IMR-90 (cell line): ENCODE measurements around the gene SPDYC. TPM values are rescaled to one million over a fixed set of nuclear protein-coding genes. Genes with fewer than 3 reads are reported as not detected.
A peak's percentile ranks its signal among the peaks of the same experiment; 100 is the strongest.

Source experiments
- ATAC-seq: fragments of 200-7000 bp; cut with Tn5 transposase; 2 replicates; pipeline ENCODE4 v1.9.1; 2020; ENCODE audit warnings: low read depth, mild to moderate bottlenecking, moderate library complexity
- BruUV-seq: library from RNA; stranded (reverse); fragments of 400-500 nt; replicated peaks from 2 replicates; lab custom pipeline; 2021; lab: Mats Ljungman, UMichigan
- CTCF ChIA-PET: fragments of 300-600 bp; formaldehyde crosslinking; extraction: SDS; loops from one replicate; lab custom pipeline; 2021; ENCODE audit warnings: antibody characterized with exemption; lab: Yijun Ruan, JAX
- POLR2A ChIA-PET: fragments of 300-600 bp; sonication (Branson Sonifier 250); formaldehyde crosslinking; loops from one replicate; lab custom pipeline; 2022; ENCODE audit warnings: antibody characterized with exemption; ENCODE audit not compliant: unreplicated experiment; lab: Charles Lee
- DNase-seq: peaks from one replicate; pipeline ENCODE4 v3.0.0; 2013
- H2AFZ ChIP-seq: replicated peaks from 2 replicates; pipeline ENCODE3; 2013; ENCODE audit warnings: low read length, mild to moderate bottlenecking; ENCODE audit not compliant: poor library complexity
- H2AK5ac ChIP-seq: 2 replicates; pipeline ENCODE4 v1.6.1; 2013; ENCODE audit warnings: low read depth, low read length, inconsistent platforms
- H2AK9ac ChIP-seq: replicated peaks from 2 replicates; pipeline ENCODE3; 2013; ENCODE audit warnings: mild to moderate bottlenecking, low read depth, low read length, moderate library complexity; ENCODE audit not compliant: poor library complexity
- H2BK120ac ChIP-seq: 2 replicates; pipeline ENCODE4 v1.6.1; 2013; ENCODE audit warnings: low read depth, low read length, inconsistent platforms
- H2BK15ac ChIP-seq: 3 replicates; pipeline ENCODE4 v1.6.1; 2013; ENCODE audit warnings: low read depth, low read length, inconsistent platforms
- H2BK20ac ChIP-seq: 2 replicates; pipeline ENCODE4 v1.6.1; 2013; ENCODE audit warnings: low read depth, mild to moderate bottlenecking, inconsistent platforms, low read length, moderate library complexity
- H2BK5ac ChIP-seq: 2 replicates; pipeline ENCODE4 v1.6.1; 2013; ENCODE audit warnings: mild to moderate bottlenecking, low read depth, low read length, inconsistent platforms; ENCODE audit not compliant: poor library complexity, severe bottlenecking
- H3K14ac ChIP-seq: replicated peaks from 2 replicates; pipeline ENCODE4 v1.6.1; 2013; ENCODE audit warnings: low read depth, low read length, inconsistent platforms
- H3K18ac ChIP-seq: 2 replicates; pipeline ENCODE4 v1.6.1; 2013; ENCODE audit warnings: low read depth, low read length, control low read depth
- H3K23ac ChIP-seq: 2 replicates; pipeline ENCODE4 v1.6.1; 2013; ENCODE audit warnings: low read depth, low read length, inconsistent platforms
- H3K27ac ChIP-seq: 2 replicates; pipeline ENCODE4 v1.5.1; 2013; ENCODE audit warnings: mild to moderate bottlenecking, control low read depth, low read length; ENCODE audit not compliant: insufficient read depth
- H3K27me3 ChIP-seq: 2 replicates; pipeline ENCODE4 v1.6.1; 2013; ENCODE audit warnings: low read length; ENCODE audit not compliant: control insufficient read depth, insufficient read depth
- H3K36me3 ChIP-seq: 2 replicates; pipeline ENCODE4 v1.6.1; 2013; ENCODE audit warnings: low read length, mixed read lengths; ENCODE audit not compliant: control insufficient read depth, insufficient read depth
- H3K4ac ChIP-seq: 2 replicates; pipeline ENCODE4 v1.6.1; 2013; ENCODE audit warnings: low read depth, low read length, inconsistent platforms
- H3K4me1 ChIP-seq: 2 replicates; pipeline ENCODE4 v1.6.1; 2013; ENCODE audit warnings: low read length, mixed read lengths; ENCODE audit not compliant: control insufficient read depth, insufficient read depth
- H3K4me2 ChIP-seq: 2 replicates; pipeline ENCODE4 v1.6.1; 2013; ENCODE audit warnings: low read depth, mild to moderate bottlenecking, control low read depth, low read length, moderate library complexity
- H3K4me3 ChIP-seq: 2 replicates; pipeline ENCODE4 v1.5.1; 2013; ENCODE audit warnings: low read depth, mild to moderate bottlenecking, control low read depth, low read length, moderate library complexity; ENCODE audit not compliant: insufficient read depth
- H3K56ac ChIP-seq: 2 replicates; pipeline ENCODE4 v1.6.1; 2013; ENCODE audit warnings: low read length, inconsistent platforms; ENCODE audit not compliant: insufficient read depth; ENCODE audit errors: extremely low read depth
- H3K79me1 ChIP-seq, 2 experiments: 2 replicates each; pipeline ENCODE4 v1.6.1; 2013; ENCODE audit warnings: low read length in 2 of 2, inconsistent platforms in 1 of 2, low read depth in 1 of 2
- H3K9ac ChIP-seq: 2 replicates; pipeline ENCODE4 v1.6.1; 2013; ENCODE audit warnings: low read depth, low read length, control low read depth
- H3K9me1 ChIP-seq: 2 replicates; pipeline ENCODE4 v1.6.1; 2013; ENCODE audit warnings: low read length, inconsistent platforms; ENCODE audit not compliant: insufficient read depth
- H3K9me3 ChIP-seq: 2 replicates; pipeline ENCODE4 v1.6.1; 2013; ENCODE audit warnings: low read length; ENCODE audit not compliant: control insufficient read depth, insufficient read depth
- H4K20me1 ChIP-seq: 2 replicates; pipeline ENCODE4 v1.6.1; 2013; ENCODE audit warnings: low read length, inconsistent platforms; ENCODE audit not compliant: insufficient read depth
- H4K5ac ChIP-seq: 2 replicates; pipeline ENCODE4 v1.6.1; 2013; ENCODE audit warnings: mild to moderate bottlenecking, low read depth, low read length, control low read depth
- H4K8ac ChIP-seq, 2 experiments: 2 replicates each; pipeline ENCODE4 v1.6.1; 2013; ENCODE audit warnings: low read depth in 2 of 2, low read length in 2 of 2, control low read depth in 1 of 2, inconsistent platforms in 1 of 2
- H4K91ac ChIP-seq: 2 replicates; pipeline ENCODE4 v1.6.1; 2013; ENCODE audit warnings: low read depth, low read length, inconsistent platforms; ENCODE audit not compliant: insufficient read depth
- BHLHE40 ChIP-seq: fragments of 150-350 bp; IDR thresholded peaks from 2 replicates; pipeline ENCODE4 v1.6.1; 2016; ENCODE audit warnings: mild to moderate bottlenecking, low read depth, low read length
- CHD1 ChIP-seq: IDR thresholded peaks from 2 replicates; pipeline ENCODE4 v1.6.1; 2012; ENCODE audit warnings: low read depth, low read length, improper control_type of control experiment
- FOS ChIP-seq: fragments of 150-350 bp; IDR thresholded peaks from 2 replicates; pipeline ENCODE4 v1.6.1; 2016; ENCODE audit warnings: low read depth, low read length
- MAFK ChIP-seq: IDR thresholded peaks from 2 replicates; pipeline ENCODE4 v1.6.1; 2012; ENCODE audit warnings: low read depth, low read length, improper control_type of control experiment
- MAZ ChIP-seq: IDR thresholded peaks from 2 replicates; pipeline ENCODE4 v1.6.1; 2012; ENCODE audit warnings: low read depth, mild to moderate bottlenecking, low read length, improper control_type of control experiment, moderate library complexity, borderline replicate concordance
- NFE2L2 ChIP-seq: fragments of 150-350 bp; IDR thresholded peaks from 2 replicates; pipeline ENCODE4 v1.6.1; 2016; ENCODE audit warnings: low read depth, mild to moderate bottlenecking, low read length
- RAD21 ChIP-seq: IDR thresholded peaks from 2 replicates; pipeline ENCODE4 v1.6.1; 2012; ENCODE audit warnings: low read length, improper control_type of control experiment
- RCOR1 ChIP-seq: IDR thresholded peaks from 2 replicates; pipeline ENCODE4 v1.6.1; 2012; ENCODE audit warnings: mild to moderate bottlenecking, low read length, improper control_type of control experiment; ENCODE audit not compliant: insufficient replicate concordance
- SMC3 ChIP-seq: fragments of 150-350 bp; IDR thresholded peaks from 2 replicates; pipeline ENCODE4 v1.6.1; 2016; ENCODE audit warnings: low read depth, mild to moderate bottlenecking, antibody characterized with exemption, low read length, moderate library complexity
- WGBS, 2 experiments: methylation state at CpG; one replicate each; pipeline versions ENCODE4 v1.1.5 to v1.1.7; 2013; ENCODE audit warnings: missing lambda C conversion rate in 2 of 2; ENCODE audit not compliant: insufficient read length in 1 of 2; ENCODE audit errors: extremely low coverage in 2 of 2; 5-methylcytosine and 5-hydroxymethylcytosine counted together
- dilution Hi-C: fragments of 300-500 bp; cut with HindIII; formaldehyde crosslinking; loops from one replicate; pipeline ENCODE4 v1.14.3; 2018; ENCODE audit warnings: low sequenced_read_pairs; ENCODE audit not compliant: unreplicated experiment
- in situ Hi-C: fragments of 300-500 bp; cut with MboI; formaldehyde crosslinking; loops from 3 replicates; pipeline ENCODE4 v1.14.3; 2019; ENCODE audit warnings: low sequenced_read_pairs, inconsistent platforms, mixed read lengths
- intact Hi-C: fragments of 100-400 bp; cut with micrococcal nuclease; formaldehyde crosslinking; loops from 2 replicates; pipeline ENCODE4 v1.10.0; 2022
- polyA plus RNA-seq, 3 experiments: library from polyadenylated mRNA; depleted of rRNA; stranded (reverse); fragments of >200 nt; gene quantifications; 2 replicates each; pipeline ENCODE4 v1.2.3, GENCODE V29; 2012; ENCODE audit warnings: low replicate concordance in 1 of 3
- total RNA-seq: library from RNA; depleted of rRNA; stranded (reverse); fragments of >200 nt; gene quantifications from 2 replicates; pipeline ENCODE4 v1.2.3, GENCODE V29; 2012

The SPDYC gene
- total and polyA plus RNA-seq, 2 of the 4 experiments (the other 2 are of a cell fraction) = not detected

DNA sequence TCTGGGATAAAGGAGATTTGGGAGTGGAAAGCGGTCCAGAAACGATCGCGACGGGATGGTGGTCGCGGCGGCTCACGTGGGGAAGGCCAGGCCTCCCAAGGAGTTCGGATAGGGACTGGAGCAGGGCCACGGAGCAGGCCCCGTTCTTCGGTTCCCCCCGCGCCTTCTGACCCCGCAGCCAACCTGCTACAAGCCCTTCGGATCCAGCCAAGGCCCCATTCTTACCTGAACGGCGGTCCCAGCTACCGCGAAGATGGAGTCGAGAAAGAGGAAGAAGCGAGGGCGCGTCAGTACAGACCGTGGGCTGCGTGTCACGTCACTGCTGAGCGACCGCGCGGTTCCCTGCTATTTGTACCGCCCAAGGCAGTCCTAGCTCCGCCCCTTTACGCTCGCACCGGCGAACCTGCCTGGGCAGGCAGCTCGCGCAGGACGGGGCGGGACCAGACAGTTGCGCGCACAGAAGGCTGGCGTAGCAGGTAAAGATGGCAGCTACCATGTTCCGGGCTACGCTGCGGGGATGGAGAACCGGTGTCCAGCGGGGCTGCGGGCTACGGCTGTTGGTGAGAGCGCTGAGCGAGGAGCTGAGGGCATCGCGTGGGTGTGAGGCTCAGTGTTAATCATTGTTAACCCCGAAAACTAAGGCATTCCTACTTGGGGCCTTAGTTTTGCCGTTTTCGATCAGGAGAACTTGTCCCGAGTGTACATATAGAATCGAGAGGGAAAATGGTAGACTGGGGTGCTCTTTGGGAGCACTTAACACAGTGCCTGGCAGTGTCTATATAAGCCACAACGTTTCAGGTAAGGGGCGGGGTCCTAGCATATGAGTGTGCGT is 48.0 kb upstream of the SPDYC start, which contains the start of the genes FAU and MRPL49 (continued):
- TF ChIP-seq SMC3 = no peak
- TF ChIP-seq MAFK = 0 out of 2 replicates have a peak, but pooled peaks have one; percentile 8
- no peak for TF ChIP-seq RCOR1

DNA sequence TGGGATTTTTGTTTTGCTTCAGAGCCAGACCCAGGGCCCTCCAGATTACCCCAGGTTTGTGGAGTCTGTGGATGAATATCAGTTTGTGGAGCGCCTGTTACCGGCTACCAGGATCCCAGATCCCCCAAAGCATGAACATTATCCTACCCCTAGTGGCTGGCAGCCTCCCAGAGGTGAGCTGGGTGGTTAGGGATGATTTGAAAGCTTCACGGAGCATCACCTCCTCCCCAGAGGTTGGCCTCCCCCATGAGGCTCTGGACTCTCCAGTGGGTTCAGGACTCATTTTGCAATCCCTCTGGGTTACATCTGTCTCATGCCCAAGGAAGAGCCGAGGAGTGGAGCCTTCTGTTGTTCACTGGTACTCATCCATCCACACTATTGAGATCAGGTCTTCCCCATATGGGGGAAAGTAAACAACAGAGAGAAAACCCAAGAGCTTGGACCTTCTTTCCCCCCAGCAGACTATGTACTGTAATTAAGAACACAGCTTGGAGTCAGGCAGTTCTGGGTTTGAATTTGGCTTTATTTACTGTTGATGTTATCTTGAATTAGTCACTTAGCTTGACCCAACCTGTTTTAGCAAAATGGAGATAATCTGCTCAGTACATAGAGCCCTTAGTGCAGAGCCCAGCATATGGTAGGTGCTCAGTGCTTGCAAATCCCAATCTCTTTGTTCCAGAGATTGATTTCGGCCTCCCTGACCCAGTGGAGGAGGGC is 45.4 kb upstream of the SPDYC start:
- in situ Hi-C loops = no loop called here
- no peaks in the 10 kb centered on the region for H3K9me3 ChIP-seq
- no peak overlapping the region for H3K4me2 ChIP-seq
- H3K27ac ChIP-seq = no peak overlapping the region
- H3K23ac ChIP-seq = no peak overlapping the region
- ChIA-PET CTCF (no interaction called here), POLR2A (no interaction called here)
- H2BK20ac ChIP-seq = no peak overlapping the region
- H3K36me3 ChIP-seq = peaks cover 59% of the 10 kb centered on the region
- peaks cover 9% of the 10 kb centered on the region; the same call in 1 of the 2 replicates for H4K20me1 ChIP-seq
- dilution Hi-C loops = no loop called here
- H3K79me1 ChIP-seq = peaks cover 30 to 69% of the 10 kb centered on the region in 2 experiments
- no peak overlapping the region for H4K5ac ChIP-seq
- H3K27me3 ChIP-seq = no peaks in the 10 kb centered on the region
- no peak overlapping the region for H3K18ac ChIP-seq
- H4K8ac ChIP-seq = no peak overlapping the region
- BruUV-seq = no TSS peak
- H3K9me1 ChIP-seq = 0 out of 2 replicates have a peak, but pooled peaks cover 4% of the 10 kb centered on the region
- no peak overlapping the region for H3K14ac ChIP-seq
- ATAC-seq (no peak), DNase-seq (no peak)
- TF ChIP-seq MAZ (no peak), NFE2L2 (no peak), CHD1 (no peak), FOS (no peak), RAD21 (no peak), BHLHE40 (no peak)
- no peak overlapping the region for H3K4me3 ChIP-seq
- no peak overlapping the region for H2BK5ac ChIP-seq
- no CpG with 5 or more reads among the region's 5 CpGs for WGBS, 2 experiments
- no peak overlapping the region for H3K4ac ChIP-seq
- no peak overlapping the region for H2BK15ac ChIP-seq
- H2AK9ac ChIP-seq = no peak overlapping the region
- no peaks in the 10 kb centered on the region; the same call in 1 of the 2 replicates for H3K4me1 ChIP-seq
- H2AFZ ChIP-seq = no peak overlapping the region
- H4K91ac ChIP-seq = no peak overlapping the region
- H2BK120ac ChIP-seq = no peak overlapping the region
- H3K56ac ChIP-seq = no peak overlapping the region
- H2AK5ac ChIP-seq = no peak overlapping the region
- no peak overlapping the region for H3K9ac ChIP-seq
- intact Hi-C loops = loop anchor here (5.0 kb wide), 1 partner anchor 58 kb away; the partner anchor contains the start of gene CAPN1
